Thyroid gland (tissue), 4 donors: ENCODE measurements around the gene H6PD. TPM values are rescaled to one million over a fixed set of nuclear protein-coding genes. Genes with fewer than 3 reads are reported as not detected.

Experiments
- DNase-seq, 2 donors: peaks; one replicate each; pipeline ENCODE4 v3.0.0-alpha.2; 2019
- H3K27ac ChIP-seq, 3 donors: fragments of 200-600 bp; sonication (generic); 1 replicate in 2 of 3; 2 replicates in 1 of 3; pipeline ENCODE4 v1.5.1; 2016 to 2019; ENCODE audit warnings: mild to moderate bottlenecking in 1 of 3, moderate library complexity in 1 of 3
- H3K27me3 ChIP-seq: fragments of 200-600 bp; sonication (generic); one replicate; pipeline ENCODE4 v1.5.1; 2019
- H3K36me3 ChIP-seq, 2 donors: fragments of 200-600 bp; sonication (generic); one replicate each; pipeline ENCODE4 v1.5.1; 2016 to 2019
- H3K4me1 ChIP-seq, 2 donors: fragments of 200-600 bp; sonication (generic); one replicate each; pipeline ENCODE4 v1.5.1; 2017 to 2019
- H3K4me3 ChIP-seq, 3 donors: fragments of 200-600 bp; sonication (generic); replicated peaks in 1 of 3; 1 replicate in 2 of 3; 2 replicates in 1 of 3; pipeline ENCODE4 v1.5.1; 2016; ENCODE audit warnings: mild to moderate bottlenecking in 1 of 3
- H3K9me3 ChIP-seq: fragments of 200-600 bp; sonication (generic); one replicate; pipeline ENCODE4 v1.5.1; 2017
- CTCF ChIP-seq, 6 experiments: fragments of 200-600 bp in 3 of 6; fragments of 450-650 bp in 3 of 6; sonication (generic) in 3 of 6; IDR thresholded peaks; one replicate each; pipeline ENCODE4 v1.5.1; 2016 to 2019; ENCODE audit warnings: antibody characterized with exemption in 6 of 6, mild to moderate bottlenecking in 2 of 6, inconsistent platforms in 1 of 6, moderate library complexity in 1 of 6
- POLR2A ChIP-seq, 2 donors: fragments of 450-650 bp; IDR thresholded peaks; one replicate each; pipeline ENCODE4 v1.6.1; 2017; ENCODE audit warnings: antibody characterized with exemption in 2 of 2, mild to moderate bottlenecking in 2 of 2, moderate library complexity in 1 of 2
- WGBS, 2 donors: methylation state at CpG; one replicate each; pipeline ENCODE4 v1.1.5; 2017; 5-methylcytosine and 5-hydroxymethylcytosine counted together
- intact Hi-C: fragments of 100-400 bp; cut with DNase I; formaldehyde crosslinking; loops from one replicate; pipeline ENCODE4 v1.15.1; 2023
- total RNA-seq, 4 donors: library from RNA; depleted of rRNA; stranded (reverse); fragments of >200 nt; gene quantifications; one replicate each; pipeline ENCODE4 v1.2.3, GENCODE V29; 2016

Gene H6PD
- total RNA-seq, 4 donors from 2014 or later, result 36.3 to 64.2 (median 43.6) TPM

DNA sequence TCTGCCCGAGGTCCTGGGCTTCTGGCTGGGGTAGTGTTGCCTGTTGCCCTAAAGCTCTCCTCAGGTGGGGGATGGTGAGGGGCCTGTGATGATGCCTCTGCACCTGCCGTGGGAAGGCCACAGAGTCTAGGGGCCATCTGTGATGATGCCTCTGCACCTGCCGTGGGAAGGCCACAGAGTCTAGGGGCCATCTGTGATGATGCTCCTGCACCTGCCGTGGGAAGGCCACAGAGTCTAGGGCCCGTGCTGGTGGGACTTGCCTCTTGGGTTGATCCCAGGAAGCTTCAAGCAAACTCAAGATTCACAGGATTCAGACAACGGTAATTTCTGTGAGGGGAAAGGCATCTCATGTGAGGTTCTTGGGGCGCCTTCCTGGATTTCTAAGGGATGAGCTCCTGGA lies 75.4 kb downstream of the H6PD start:
- TF ChIP-seq POLR2A (IDR thresholded peaks at IDR 0.05) (no peak), CTCF (IDR thresholded peaks at IDR 0.05) (no peak)
- H3K27ac ChIP-seq, result no peak overlapping the region
- DNase-seq, result no peak
- 95 to 97% methylated on average over 2 to 4 of the region's 7 CpGs for WGBS, 2 donors
- H3K4me3 ChIP-seq, result no peak overlapping the region
- no peaks in the 10 kb centered on the region for H3K27me3 ChIP-seq
- intact Hi-C loops, result no loop called here
- H3K9me3 ChIP-seq, result no peaks in the 10 kb centered on the region
- H3K36me3 ChIP-seq, result no peaks in the 10 kb centered on the region
- H3K4me1 ChIP-seq, result peaks cover 42 to 67% of the 10 kb centered on the region in 2 donors

DNA sequence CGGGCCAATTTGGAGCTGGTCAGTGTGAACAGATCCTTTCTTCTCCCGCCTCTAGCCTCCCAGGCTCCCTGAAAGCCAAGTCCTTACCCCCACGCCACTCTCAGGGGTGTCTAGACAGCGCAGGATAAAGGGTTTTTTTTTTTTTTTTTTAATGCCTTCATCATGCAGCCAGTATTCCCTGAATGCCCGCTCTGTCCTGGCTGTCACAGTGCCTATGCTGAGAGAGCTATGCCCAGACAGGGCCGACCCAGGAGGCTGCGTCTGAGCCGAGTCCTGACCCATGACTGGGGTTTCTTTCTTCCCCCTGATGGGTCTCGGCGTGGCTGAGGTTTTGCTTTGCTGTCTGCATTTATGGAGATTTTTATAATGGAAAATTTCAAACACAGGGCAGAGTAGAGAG lies 76.5 kb downstream of the H6PD start:
- intact Hi-C loops, result no loop called here
- Histone ChIP-seq H3K27me3 (no peaks in the 10 kb centered on the region), H3K36me3 (no peaks in the 10 kb centered on the region), H3K4me3 (no peak overlapping the region), H3K9me3 (no peaks in the 10 kb centered on the region), H3K4me1 (peaks cover 49 to 67% of the 10 kb centered on the region in 2 donors), H3K27ac (peak overlapping the region in 1 of 3 donors; percentile 27)
- DNase-seq, result no peak
- WGBS, 2 donors, result 87 to 93% methylated on average over 10 of the region's 10 CpGs
- TF ChIP-seq CTCF (IDR thresholded peaks at IDR 0.05) (no peak), POLR2A (IDR thresholded peaks at IDR 0.05) (no peak)

- Histone ChIP-seq H3K4me3 (no peak overlapping the region), H3K36me3 (no peaks in the 10 kb centered on the region), H3K27me3 (no peaks in the 10 kb centered on the region), H3K9me3 (no peaks in the 10 kb centered on the region), H3K4me1 (peaks cover 51 to 71% of the 10 kb centered on the region in 2 donors), H3K27ac (peak overlapping the region; percentile 15 to 93 (median 27))
- TF ChIP-seq POLR2A (IDR thresholded peaks at IDR 0.05), result no peak
- TF ChIP-seq CTCF (IDR thresholded peaks at IDR 0.05), result no peak
- 75 to 89% methylated on average over 9 of the region's 9 CpGs for WGBS, 2 donors
- DNase-seq, result no peak
- intact Hi-C loops, result no loop called here
Observed at GRCh38 chr1:9311479-9311878, 76.9 kb downstream of the H6PD start.

DNA sequence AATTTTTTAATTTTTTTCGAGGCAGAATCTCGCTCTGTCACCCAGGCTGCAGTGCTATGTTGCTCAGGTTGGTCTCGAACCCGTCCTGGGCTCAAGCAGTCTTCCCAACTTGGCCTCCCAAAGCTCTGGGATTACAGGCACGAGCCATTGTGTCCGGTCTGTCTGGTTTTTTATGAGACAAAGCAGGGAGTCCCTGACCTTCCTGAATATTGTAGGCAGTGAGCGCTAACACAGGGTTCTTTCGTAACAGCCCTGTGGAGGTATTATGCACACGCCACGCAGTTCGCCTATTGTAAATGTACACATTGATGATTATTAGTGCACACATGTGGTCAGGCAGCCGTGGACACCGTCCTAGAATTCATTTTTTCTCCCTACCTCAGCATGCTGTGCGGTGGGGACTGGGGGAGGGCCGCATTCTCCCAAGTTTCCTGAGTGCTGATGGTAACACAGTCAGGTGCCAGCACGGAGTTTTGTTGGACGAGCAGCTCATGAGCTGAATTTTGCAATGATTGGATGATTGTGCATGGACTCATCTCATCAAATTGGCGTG lies 77.7 kb downstream of the H6PD start:
- Histone ChIP-seq H3K4me3 (no peak overlapping the region), H3K9me3 (no peaks in the 10 kb centered on the region), H3K27ac (peak overlapping the region; percentile 90 to 93 (median 91)), H3K36me3 (no peaks in the 10 kb centered on the region), H3K27me3 (no peaks in the 10 kb centered on the region), H3K4me1 (peaks cover 56 to 75% of the 10 kb centered on the region in 2 donors)
- intact Hi-C loops, result no loop called here
- TF ChIP-seq CTCF (IDR thresholded peaks at IDR 0.05), result no peak
- TF ChIP-seq POLR2A (IDR thresholded peaks at IDR 0.05), result no peak
- DNase-seq, result no peak
- WGBS, 2 donors, result 91 to 93% methylated on average over 18 of the region's 18 CpGs

DNA sequence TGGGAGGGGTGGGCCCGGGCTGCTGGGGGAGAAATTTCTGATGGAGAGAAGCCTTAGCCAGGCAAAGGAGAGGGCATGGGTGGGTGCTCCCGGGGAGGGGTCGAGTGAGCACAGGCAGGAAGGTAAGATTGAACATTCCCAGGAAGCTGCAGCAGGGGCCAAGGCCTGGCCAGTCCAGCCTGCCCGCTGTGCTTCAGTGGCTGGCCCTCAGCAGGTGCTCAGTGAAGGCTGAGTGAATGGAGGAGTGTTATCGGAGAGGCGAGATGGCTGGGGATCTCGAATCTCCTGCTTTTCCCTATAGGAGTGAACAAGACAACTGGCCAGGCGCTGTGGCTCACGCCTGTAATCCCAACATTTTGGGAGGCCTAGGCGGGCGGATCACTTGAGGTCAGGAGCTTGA lies 79.0 kb downstream of the H6PD start:
- Histone ChIP-seq H3K9me3 (no peaks in the 10 kb centered on the region), H3K27ac (peak overlapping the region; percentile 90 to 93 (median 91)), H3K27me3 (no peaks in the 10 kb centered on the region), H3K36me3 (no peaks in the 10 kb centered on the region), H3K4me3 (no peak overlapping the region), H3K4me1 (peaks cover 69 to 77% of the 10 kb centered on the region in 2 donors)
- TF ChIP-seq POLR2A (IDR thresholded peaks at IDR 0.05), result no peak
- TF ChIP-seq CTCF (IDR thresholded peaks at IDR 0.05), result no peak
- intact Hi-C loops, result no loop called here
- peak; percentile 87 to 90 for DNase-seq
- 37 to 53% methylated on average over 10 to 11 of the region's 11 CpGs for WGBS, 2 donors
